ENCODE data around the gene PPP1R7. TPM values are rescaled to one million over a fixed set of nuclear protein-coding genes. Genes with fewer than 3 reads are reported as not detected.

PPP1R7 gene
- total RNA-seq, 4 donors from 2014 or later, result 58.7 to 74.0 (median 68.8) TPM

- Histone ChIP-seq H3K4me3 (replicated peaks in 1 of 3) (no peak overlapping the region), H3K9me3 (no peaks in the 10 kb centered on the region), H3K36me3 (no peaks in the 10 kb centered on the region), H3K27me3 (no peaks in the 10 kb centered on the region), H3K27ac (no peak overlapping the region), H3K4me1 (no peaks in the 10 kb centered on the region)
- intact Hi-C loops (cut with DNase I), result no loop called here
- TF ChIP-seq CTCF (IDR thresholded peaks at IDR 0.05) (no peak), POLR2A (IDR thresholded peaks at IDR 0.05) (no peak)
- no peak for DNase-seq
- WGBS, 2 donors, result 77 to 98% methylated on average over 4 to 5 of the region's 16 CpGs
Measured at GRCh38 chr2:241199286-241199685, 49.0 kb downstream of the PPP1R7 start.

- TF ChIP-seq CTCF (IDR thresholded peaks at IDR 0.05), result no peak
- TF ChIP-seq POLR2A (IDR thresholded peaks at IDR 0.05), result no peak
- intact Hi-C loops (cut with DNase I), result no loop called here
- 80 to 81% methylated on average over 37 to 42 of the region's 42 CpGs for WGBS, 2 donors
Measured at GRCh38 chr2:241199897-241200821, 49.9 kb downstream of the PPP1R7 start.

GRCh38 chr2:241200822-241201395 lies 50.6 kb downstream of the PPP1R7 start:
- no peak for DNase-seq
- no peak overlapping the region for H3K4me3 ChIP-seq (replicated peaks in 1 of 3)
- intact Hi-C loops (cut with DNase I), result no loop called here
- no peaks in the 10 kb centered on the region for H3K4me1 ChIP-seq
- H3K9me3 ChIP-seq, result no peaks in the 10 kb centered on the region
- TF ChIP-seq POLR2A (IDR thresholded peaks at IDR 0.05), result no peak
- TF ChIP-seq CTCF (IDR thresholded peaks at IDR 0.05), result no peak
- H3K27ac ChIP-seq, result no peak overlapping the region
- H3K36me3 ChIP-seq, result no peaks in the 10 kb centered on the region
- H3K27me3 ChIP-seq, result no peaks in the 10 kb centered on the region
- 84 to 97% methylated on average over 14 to 21 of the region's 21 CpGs for WGBS, 2 donors

More at GRCh38 chr2:241199897-241200821, 49.9 kb downstream of the PPP1R7 start:
- Histone ChIP-seq H3K4me1 (no peaks in the 10 kb centered on the region), H3K9me3 (no peaks in the 10 kb centered on the region), H3K4me3 (replicated peaks in 1 of 3) (no peak overlapping the region), H3K27ac (no peak overlapping the region), H3K36me3 (no peaks in the 10 kb centered on the region), H3K27me3 (no peaks in the 10 kb centered on the region)
- DNase-seq, result no peak

- 90 to 97% methylated on average over 6 of the region's 24 CpGs for WGBS, 2 donors
- Histone ChIP-seq H3K27ac (no peak overlapping the region), H3K4me3 (replicated peaks in 1 of 3) (no peak overlapping the region), H3K36me3 (no peaks in the 10 kb centered on the region), H3K9me3 (no peaks in the 10 kb centered on the region), H3K27me3 (no peaks in the 10 kb centered on the region), H3K4me1 (no peaks in the 10 kb centered on the region)
- TF ChIP-seq POLR2A (IDR thresholded peaks at IDR 0.05), result no peak
- no peak for TF ChIP-seq CTCF (IDR thresholded peaks at IDR 0.05)
- DNase-seq, result no peak
- intact Hi-C loops (cut with DNase I), result no loop called here
Measured at GRCh38 chr2:241201445-241202267, 51.4 kb downstream of the PPP1R7 start.
